Glomerular endothelial cell (primary cell): ENCODE data around the gene DPYSL4. TPM values are rescaled to one million over a fixed set of nuclear protein-coding genes. Genes with fewer than 3 reads are reported as not detected.

Source experiments
- DNase-seq: peaks from one replicate; pipeline ENCODE4 v3.0.0-alpha.2; 2011; ENCODE audit warnings: low read depth, low spot score; ENCODE audit errors: extremely low read depth
- total RNA-seq: library from RNA; depleted of rRNA; stranded (reverse); fragments of >200 nt; gene quantifications from 2 replicates; pipeline ENCODE4 v1.2.3, GENCODE V29; 2015

Gene DPYSL4
- total RNA-seq, 1 donor from 2014 or later: 42.2 TPM

DNA sequence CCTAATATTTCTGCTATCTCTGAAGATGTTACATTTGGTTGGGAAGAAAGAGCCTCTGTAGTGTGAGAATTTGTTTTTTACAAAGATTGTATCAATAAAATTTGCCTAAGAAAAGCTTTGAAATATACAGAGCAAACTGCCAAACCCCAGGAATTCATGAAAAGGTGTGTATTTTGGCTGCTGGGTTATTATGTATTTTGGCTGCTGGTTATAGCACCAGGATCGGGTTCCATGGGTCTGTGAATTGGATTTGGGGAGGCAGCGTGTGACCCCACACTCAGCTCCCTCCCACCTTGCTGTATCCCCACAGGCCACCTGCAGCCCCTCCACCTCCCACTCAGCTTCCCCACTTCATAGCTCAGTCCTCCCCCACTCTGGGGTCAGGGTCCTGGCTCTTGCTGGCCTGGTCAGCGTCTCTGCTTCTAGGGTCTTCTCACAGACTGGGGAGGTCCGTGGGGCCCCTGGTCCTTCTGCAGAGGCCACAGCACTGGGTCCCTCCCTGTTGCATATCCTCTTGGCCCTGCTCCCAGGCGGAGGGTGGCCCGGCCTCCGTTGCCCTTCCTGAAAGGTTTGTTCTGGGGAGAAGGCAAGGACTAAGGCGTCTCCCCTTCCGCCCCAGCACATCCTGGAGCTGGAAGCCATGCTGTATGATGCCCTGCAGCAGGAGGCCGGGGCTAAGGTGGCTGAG lies 24.0 kb upstream of the DPYSL4 start:
- DNase-seq: no peak

DNA sequence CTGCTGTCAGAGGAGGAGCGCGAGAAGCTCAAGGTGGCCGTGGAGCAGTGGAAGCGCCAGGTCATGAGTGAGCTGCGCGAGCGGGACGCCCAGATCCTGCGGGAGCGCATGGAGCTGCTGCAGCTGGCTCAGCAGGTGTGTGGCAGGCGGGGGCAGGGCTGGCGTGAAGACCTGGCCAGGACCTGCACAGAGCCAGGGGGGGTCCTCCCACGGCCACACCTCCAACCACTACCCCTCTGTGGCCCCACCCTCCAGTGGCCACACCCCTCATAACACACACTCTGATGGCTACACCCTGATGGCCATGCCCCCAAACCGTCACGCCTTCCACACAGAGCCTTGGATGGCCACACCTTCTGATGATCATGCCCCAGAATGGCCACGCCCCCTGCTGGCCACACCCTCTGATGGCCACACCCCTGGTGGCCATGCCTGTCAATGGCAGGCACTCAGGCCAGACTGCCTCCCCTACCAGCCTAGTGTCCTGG lies 23.4 kb upstream of the DPYSL4 start:
- DNase-seq: no peak

DNA sequence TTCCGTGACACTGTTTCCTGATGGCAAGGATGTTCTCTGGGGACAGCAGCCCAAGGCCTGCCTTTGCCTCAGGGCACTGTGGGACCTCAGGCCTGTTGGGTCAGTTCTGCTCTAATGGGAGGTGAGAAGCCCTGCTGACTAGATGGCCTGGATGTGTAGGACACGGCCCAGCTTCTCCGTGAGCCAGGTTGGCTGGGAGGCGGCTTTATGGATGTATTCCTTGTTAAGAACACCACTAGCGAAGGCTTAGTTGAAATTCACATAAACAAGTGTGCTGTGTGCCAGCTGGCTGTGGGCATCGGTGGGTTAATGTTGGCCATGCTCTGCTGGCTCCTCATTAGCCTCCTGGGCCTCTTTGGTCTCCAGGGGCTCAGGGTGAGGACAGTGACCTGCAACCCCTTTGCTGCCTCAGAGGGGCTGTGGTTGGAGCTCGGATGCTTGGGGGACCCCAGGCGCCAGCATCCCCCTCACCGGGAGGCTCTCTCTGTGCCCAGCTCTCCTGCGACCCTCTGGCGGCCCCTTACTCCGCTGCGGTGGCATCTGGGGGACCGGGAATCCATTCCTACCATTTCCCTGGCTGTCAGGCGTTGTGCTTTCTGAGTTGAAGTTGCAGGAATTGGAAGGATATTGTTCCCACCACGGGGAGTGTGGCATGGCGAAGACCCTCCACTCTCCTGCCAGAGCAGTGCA lies 22.8 kb upstream of the DPYSL4 start:
- no peak for DNase-seq

DNA sequence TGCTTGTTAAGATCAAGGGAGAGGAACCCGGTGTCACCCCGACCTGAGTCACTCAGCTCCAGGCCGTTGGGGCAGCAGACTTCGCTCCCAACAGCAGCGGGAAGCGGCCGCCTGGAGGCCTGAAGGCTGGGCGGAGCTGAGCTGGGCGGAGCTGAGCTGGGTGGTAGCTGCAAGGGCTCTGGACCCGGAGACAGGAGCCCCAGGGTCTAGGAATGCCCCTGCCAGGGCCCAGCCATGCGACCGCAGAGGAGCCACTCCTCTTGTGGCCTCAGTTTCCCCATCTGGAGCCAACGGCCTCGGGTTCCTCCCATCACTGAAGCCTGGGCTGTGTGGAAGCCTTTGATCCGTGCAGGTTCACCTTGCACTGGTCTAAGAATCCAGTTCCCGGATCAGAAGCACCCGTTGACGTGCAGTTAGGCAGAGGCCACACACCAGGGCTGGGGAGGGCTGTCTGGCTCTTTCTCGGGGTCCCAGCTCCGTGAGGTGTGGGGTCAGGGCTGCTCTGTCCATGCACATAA lies 21.9 kb upstream of the DPYSL4 start:
- DNase-seq: no peak

DNA sequence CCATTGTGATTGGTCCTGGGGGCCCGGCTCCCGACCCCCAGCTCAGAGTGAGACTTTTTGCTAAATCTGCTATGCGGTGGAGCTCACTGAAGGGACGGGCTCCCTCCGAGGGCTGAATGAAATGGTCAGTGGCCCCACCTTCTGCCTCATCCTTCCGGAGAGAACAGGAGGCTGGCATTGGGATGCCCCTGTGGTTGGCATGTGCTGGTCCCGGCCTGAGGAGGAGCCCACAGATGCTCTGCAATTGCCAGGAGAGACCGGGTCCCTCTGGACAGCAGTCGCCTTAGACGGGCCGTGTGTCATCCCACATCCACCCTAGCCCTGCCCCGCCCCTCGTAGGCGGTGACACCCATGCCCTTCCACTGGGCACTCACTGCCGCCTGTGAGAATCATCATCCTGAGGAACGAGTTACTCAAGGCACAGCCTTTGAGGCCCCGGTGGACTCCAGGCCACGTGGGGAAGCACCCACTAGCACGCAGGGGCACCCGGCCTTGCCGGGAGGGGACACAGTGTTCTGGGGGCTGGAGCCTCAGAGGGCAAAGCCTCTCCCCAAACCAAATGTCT lies 21.2 kb upstream of the DPYSL4 start:
- DNase-seq: no peak

DNA sequence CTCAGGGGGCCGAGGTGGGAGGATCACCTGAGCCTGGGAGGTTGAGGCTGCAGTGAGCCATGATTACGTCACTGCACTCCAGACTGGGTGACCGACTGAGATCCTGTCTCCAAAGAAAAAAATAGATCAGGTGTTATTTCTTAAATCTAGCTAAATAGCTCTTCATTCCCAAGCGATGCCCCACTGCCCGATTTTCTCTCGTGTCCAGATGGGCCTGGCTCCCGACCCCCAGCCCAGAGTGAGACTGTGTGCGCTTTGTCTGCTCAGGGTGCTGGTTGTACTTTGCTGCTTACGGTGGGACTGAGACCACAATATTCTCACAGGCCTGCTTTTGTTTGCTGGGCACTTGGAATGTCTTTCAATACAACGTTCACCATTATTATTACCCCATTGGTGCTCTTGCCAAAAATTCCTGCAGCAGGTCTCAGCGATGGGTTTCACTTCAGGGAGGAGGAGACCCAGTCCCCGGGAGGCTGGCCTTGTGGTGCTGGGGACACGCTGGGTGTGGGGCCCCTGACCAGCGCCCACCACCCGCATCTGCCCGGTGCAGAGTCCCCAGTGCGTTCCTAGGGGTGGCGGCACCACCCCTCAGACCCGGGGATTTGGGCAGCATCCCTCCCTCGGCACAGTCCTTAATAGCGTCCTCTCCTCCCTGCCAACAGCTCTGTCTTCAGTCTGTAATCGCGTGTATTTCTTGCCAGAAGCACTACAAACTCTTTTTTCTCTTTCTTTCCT lies 20.4 kb upstream of the DPYSL4 start:
- no peak for DNase-seq

DNA sequence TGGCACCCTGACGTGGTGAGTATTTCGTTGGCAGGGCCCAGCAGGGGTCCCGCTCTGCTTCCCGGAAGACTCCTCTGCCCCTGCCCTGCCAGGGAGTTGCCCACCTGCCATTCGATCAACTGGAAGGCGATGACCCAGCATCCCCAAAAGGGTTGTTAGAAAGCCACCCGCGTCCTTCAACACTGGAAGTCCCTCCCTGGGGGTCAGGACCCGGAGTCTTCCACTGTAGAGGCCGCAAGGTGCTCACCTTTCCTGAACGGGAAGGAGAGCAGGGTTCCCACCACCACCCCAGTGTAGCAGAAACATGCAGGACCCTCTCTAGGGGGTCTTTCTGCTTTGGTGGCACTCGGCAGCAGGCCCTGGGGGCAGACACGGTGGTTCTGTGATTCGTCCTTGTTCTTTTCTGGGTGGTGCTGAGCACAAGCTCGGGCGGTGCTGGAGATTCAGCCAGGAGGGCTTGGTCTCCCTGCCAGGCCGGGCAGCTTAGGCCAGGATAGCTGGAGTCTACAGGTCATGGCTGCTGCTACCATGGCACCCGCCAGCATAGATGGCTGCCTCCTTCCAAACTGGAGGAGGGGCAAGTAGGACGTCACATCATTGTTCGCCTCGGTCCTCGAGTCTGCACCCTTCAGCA lies 19.6 kb upstream of the DPYSL4 start:
- DNase-seq: no peak

DNA sequence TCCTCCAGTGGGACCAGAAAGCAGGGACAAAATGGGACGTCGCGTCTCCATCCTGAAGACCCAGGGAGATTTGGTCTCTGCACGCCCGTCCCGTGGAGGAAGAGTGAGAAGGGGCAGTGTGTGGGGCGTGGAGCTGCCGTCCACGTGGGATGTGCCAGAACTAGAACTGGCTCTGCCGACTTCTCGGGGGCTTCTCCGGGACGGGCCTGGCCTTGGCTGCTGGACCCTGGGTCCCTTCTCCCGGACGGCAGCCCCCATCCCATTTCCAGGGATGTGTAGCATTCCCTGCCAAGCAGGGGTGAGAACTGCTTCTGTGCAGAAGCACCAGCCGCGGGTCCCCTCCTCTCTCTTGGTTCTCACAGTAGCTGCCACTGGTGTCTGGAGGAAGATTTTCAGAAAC lies 18.8 kb upstream of the DPYSL4 start:
- DNase-seq: no peak

DNA sequence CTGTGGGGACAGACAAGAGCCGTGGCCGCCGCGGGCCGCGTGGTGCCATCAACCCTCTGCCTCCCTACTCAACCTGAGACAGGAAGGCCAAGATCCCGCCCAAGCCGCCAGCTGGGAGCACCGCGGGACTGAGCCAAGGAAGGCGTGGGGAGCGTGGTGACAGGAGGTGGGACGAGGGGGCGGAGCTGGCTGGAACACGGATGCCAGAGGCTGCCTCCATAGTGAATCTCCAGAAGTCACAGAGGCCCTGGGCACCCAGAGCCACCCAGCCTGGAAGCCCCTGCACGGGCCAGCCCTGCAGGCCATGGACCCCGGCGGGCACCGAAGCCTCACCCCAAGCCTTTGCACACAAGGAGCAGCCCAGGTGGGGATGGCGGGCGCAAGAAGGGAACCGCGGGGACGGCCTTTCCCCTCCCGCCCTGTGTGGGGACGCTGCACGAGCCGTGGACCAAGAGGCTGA lies 18.1 kb upstream of the DPYSL4 start:
- no peak for DNase-seq

DNA sequence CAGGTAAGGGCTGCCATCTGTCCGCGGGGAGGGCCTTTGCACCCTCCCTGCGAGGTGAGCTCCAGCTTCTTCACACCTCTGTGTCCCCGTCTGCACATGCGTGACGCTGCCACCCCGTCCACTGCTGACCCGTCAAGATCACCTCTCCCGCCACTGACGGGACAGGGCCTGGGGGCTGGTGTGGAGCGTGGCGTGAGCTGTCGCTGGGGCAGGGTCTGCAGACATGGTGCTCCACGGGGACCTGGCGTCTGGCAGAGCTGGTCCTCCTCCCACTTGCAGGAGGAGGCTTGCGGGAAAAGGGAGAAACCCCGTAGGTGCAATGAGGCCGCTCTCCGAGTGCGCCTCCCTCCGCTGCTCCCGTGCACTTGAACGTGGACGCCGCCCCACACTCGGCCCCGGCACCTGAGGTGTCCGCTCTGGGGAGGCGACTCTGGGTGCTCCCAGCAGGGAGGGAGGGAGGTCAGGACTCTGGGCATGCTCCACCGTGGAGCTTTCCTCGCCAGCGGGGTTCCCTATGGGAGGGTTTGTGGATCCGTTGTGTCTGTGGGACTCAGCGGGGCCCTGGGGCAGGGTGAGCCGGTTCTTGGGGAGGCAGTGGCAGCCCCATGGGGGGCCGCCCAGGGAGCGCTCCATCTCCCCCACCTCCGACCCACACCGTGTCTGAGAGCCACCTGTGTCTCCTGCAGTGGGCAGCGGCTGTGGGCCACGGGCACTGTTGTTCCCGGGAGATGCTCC lies 17.6 kb upstream of the DPYSL4 start:
- no peak for DNase-seq

DNA sequence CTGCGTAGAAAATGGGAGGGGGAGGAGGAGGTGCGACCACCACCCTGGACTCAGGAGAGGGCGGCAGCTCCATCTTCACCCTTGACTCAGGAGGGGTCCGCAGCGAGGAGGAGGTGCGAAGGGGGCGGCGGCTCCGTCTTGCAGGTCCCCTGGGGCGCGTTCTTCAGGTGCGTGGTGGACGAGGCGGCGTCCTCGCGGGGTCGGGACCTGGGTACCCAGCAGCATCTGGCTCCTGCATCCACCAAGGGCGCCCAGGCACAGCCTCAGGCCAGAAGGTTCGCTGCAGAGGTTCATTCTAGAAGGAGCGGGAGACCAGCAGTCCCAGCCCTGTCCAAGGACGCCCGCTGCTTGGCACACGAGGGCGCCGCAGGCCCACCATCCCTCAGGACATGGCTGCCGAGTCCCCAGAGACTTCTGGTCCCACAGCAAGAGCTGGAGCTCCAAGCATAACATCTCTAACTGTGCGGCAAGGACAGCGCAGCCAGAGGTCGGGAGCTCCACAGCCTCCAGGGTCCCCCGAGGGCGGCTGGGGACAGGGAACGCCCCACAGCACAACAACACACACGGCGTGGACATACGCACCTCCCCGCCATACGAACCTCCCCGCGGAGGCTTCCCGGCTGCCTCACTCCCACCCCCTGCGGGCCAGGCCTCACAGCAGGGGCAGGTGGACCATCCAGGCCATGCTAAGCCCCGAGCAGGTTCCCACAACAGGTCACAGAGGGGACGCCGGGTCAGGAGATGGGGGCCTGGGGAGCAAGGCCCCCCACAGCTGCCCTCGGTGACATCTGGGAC lies 16.8 kb upstream of the DPYSL4 start:
- no peak for DNase-seq

DNA sequence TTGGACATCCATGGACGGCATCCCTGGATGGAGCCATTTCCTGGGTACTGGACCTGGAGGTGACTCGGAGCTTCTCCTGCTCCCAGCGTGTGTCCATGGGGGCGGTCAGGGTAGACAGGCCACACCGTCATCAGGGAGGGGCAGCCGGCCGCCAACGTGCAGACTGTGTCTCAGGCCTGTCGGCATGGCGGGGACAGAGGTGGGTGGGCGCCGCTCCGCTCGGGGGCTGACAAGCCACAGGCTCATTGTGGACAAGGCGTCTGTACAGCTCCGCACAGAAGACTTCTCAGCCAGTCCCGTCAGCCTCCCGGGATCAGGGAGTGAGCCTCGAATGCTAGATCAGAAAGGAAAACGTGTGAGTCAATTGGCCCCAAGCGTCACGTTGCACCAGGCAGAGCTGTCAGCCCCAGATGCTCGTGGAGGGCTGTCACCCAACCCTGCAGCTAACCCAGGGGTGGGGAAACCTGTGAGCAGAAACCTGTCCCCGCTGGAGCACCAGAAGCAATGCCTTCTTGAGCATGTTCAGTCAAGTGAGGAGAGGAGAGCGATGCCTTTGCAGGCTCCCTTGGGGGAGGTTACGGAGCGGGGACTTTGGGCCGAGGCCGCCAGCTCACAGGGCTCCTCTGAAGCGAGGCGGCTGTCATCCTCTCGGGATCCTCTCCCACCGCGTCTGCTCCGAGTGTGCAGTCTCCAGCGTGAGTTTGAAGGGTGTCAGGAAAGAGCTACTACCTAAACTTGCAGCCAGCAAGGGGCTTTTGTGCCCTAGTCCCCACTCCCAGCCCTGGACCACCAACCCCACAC lies 16.0 kb upstream of the DPYSL4 start:
- DNase-seq: no peak

DNA sequence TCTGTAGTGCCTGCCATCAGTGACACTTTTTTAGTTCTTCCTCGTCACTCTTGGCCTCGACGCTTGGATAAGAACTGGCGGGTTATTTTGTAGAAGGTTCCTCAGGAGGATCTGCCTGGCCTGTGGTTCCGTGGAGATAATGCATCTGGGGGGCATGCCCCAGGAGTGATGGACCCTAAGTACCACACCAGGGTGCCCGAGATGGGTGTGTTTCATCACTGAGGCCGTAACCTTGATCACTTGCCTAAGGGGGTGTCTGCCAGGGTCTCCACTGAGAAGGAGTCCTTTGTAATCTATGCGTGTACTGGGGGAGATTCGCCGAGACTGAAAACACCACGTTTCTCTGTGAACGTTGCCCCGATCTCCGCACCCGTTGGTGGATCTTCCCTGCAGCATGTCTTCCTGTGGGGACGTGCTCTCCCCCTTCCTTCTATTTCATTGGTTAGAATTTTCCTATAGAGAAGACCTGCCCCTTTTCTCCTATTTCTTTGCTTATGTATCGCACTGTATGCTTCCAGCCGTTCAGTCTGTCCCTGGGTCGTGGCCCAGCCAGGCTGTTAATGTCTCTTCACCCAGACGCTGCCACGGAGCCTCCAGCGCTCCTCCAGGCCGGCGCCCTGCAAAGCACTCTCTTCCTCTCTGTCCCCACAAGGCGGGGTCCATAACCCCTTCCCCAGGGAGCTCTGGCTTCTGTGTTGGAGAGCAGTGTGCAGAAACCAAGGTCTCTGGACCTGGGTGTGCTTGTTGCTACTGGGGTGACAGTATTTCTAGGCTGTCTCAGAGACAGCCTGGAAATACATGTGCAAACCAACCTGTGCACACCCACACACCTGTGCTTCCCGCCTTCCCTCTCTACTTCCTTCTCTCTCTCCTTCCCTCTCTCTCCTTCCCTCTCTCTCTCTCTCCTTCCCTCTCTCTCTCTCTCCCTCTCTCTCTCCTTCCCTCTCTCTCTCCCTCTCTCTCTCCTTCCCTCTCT lies 14.4 kb upstream of the DPYSL4 start:
- no peak for DNase-seq

DNA sequence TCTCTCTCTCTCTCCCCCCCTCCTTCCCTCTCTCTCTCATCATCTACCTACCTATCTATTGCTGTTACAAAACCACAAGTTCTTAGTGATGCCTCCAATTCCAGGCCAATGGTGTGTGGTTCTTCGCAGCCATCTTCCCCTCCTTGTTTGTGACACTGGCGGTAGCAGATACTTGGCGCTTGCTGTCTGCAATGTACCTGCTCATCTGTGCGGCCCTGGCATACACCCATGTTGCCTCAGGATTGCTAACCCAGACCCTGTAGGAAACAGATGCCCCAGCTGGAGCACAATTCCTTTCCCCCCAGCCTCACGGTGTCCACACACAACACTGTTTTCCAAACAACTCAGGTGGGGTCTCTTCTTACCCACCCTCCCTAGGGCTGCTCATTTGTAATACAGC lies 13.6 kb upstream of the DPYSL4 start:
- no peak for DNase-seq

DNA sequence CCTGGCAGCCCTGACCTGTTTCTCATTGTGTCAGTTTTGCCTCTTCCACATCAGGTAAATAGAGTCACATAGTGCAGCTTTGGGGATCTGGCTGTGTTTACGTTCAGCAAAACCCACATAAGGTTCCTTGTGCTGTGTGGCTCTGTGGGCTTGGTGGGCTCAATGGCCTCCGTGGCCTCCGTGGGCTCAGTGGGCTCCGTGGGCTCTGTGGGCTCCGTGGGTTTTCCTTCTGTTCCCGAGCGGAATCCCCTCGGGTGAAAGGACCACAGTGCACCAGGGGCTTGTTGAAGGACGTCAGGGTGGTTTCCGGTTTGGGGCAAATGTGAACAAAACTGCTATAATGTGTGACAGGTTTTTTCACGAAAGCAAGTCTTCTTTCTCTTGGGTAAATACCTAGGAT lies 12.5 kb upstream of the DPYSL4 start:
- DNase-seq: no peak

DNA sequence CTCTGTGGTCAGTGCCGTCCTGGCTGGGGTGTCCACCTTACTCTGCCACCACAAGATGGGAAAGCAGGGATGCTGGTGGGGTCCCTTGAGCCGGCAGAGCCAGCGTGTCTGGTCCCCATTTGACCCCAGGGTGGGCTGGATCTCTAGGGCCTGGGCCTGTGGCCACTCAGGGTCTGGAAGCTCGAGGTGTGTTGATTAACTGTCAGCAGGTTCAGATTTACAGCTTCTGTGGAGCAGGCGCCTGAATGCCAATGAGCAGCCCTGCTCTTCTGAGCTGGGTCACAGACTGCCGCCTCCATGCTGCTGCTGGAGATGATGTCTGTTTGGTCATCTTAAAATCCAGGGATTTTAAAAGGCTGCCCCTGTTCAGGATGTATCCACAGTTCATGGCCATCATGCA lies 11.3 kb upstream of the DPYSL4 start:
- no peak for DNase-seq

DNA sequence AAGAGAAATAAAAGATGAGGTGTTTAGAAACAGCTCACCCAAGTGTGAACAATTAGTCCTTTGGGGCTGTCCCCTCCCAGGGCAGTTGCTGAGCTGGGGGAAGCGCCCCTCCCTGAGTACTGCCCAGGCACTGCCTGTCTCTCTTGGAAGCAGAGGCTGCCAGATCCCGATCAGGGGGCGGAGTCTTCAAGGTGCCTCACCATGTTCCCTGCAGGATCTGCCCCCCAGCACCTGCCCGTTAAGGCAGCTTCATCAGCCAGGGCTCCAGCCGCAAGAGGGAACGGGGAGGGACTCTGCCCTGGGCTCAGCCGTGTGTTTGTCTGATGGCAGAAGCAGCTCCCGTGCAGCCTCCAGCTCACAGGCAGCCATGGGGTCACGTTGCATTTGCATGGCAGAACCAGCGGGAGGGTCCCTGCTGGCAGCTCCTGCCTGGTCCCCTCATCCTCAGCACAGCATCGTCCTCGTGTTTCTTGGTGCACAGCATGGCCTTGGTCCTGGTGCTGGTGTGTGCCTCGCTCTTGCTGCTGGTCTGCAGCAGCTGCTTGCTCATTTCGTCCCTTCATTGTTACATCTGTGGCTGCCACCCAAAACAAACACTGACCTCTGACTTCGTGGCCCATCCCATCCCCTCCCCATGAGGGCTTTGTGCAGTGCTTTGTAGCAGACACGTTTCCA lies 10.7 kb upstream of the DPYSL4 start:
- DNase-seq: no peak
